Testis (tissue), 3 donors: ENCODE results near the gene NPR2. TPM values are rescaled to one million over a fixed set of nuclear protein-coding genes. Genes with fewer than 3 reads are reported as not detected.

Experiments
- DNase-seq: peaks from one replicate; pipeline ENCODE4 v3.0.0-alpha.2; 2019
- H3K27ac ChIP-seq, 2 donors: fragments of 200-600 bp; sonication (generic); one replicate each; pipeline ENCODE4 v1.5.1; 2019
- H3K27me3 ChIP-seq: fragments of 200-600 bp; sonication (generic); one replicate; pipeline ENCODE4 v1.5.1; 2019
- H3K36me3 ChIP-seq: fragments of 200-600 bp; sonication (generic); one replicate; pipeline ENCODE4 v1.5.1; 2017; ENCODE audit warnings: low read depth; ENCODE audit errors: missing control alignments
- H3K4me1 ChIP-seq: fragments of 200-600 bp; sonication (generic); one replicate; pipeline ENCODE4 v1.5.1; 2019
- H3K4me3 ChIP-seq, 2 donors: fragments of 200-600 bp; sonication (generic); one replicate each; pipeline ENCODE4 v1.5.1; 2017 to 2019
- H3K9me3 ChIP-seq: fragments of 200-600 bp; sonication (generic); one replicate; pipeline ENCODE4 v1.5.1; 2017
- CTCF ChIP-seq, 3 experiments: fragments of 450-650 bp in 2 of 3; fragments of 200-600 bp in 1 of 3; sonication (generic) in 1 of 3; IDR thresholded peaks; one replicate each; pipeline ENCODE4 v1.5.1; 2016 to 2019; ENCODE audit warnings: antibody characterized with exemption in 3 of 3, mild to moderate bottlenecking in 2 of 3, moderate library complexity in 1 of 3
- POLR2A ChIP-seq: fragments of 450-650 bp; IDR thresholded peaks from one replicate; pipeline ENCODE4 v1.6.1; 2017; ENCODE audit warnings: antibody characterized with exemption, mild to moderate bottlenecking, moderate library complexity
- WGBS, 2 donors: methylation state at CpG; one replicate each; pipeline ENCODE4 v1.1.5; 2018; 5-methylcytosine and 5-hydroxymethylcytosine counted together
- intact Hi-C: fragments of 100-400 bp; cut with DNase I; formaldehyde crosslinking; loops from one replicate; pipeline ENCODE4 v1.15.1; 2023; ENCODE audit warnings: low total_unique reads
- polyA plus RNA-seq: library from polyadenylated mRNA; stranded (reverse); fragments of 350-450 nt; fragmentation: Illumina TruSeq; extraction: RNeasy Lipid Tissue Mini Kit (QIAGEN cat#74804); gene quantifications from one replicate; pipeline ENCODE4 v1.2.3, GENCODE V29; 2014; ENCODE audit warnings: low read depth, low replicate concordance; ENCODE audit not compliant: insufficient read depth
- total RNA-seq, 2 donors: library from RNA; depleted of rRNA; stranded (reverse); fragments of >200 nt; gene quantifications; one replicate each; pipeline ENCODE4 v1.2.3, GENCODE V29; 2016

Gene NPR2
- total and polyA plus RNA-seq, 3 donors from 2014 or later = 16.1 to 23.4 (median 18.5) TPM

- Histone ChIP-seq H3K27me3 (no peaks in the 10 kb centered on the region), H3K36me3 (no peaks in the 10 kb centered on the region), H3K4me3 (no peak overlapping the region), H3K27ac (no peak overlapping the region), H3K4me1 (peaks cover under 1% of the 10 kb centered on the region), H3K9me3 (no peaks in the 10 kb centered on the region)
- DNase-seq = no peak
- intact Hi-C loops = no loop called here
- 94 to 98% methylated on average over 8 of the region's 8 CpGs for WGBS, 2 donors
- TF ChIP-seq CTCF (IDR thresholded peaks at IDR 0.05) (no peak), POLR2A (no peak)
Measured at GRCh38 chr9:35806101-35806500, 14.7 kb downstream of the NPR2 start.

GRCh38 chr9:35808433-35808832 lies 17.0 kb downstream of the NPR2 start:
- TF ChIP-seq POLR2A (no peak), CTCF (IDR thresholded peaks at IDR 0.05) (no peak)
- 83 to 94% methylated on average over 9 of the region's 9 CpGs for WGBS, 2 donors

GRCh38 chr9:35810122-35810521 lies 18.7 kb downstream of the NPR2 start:
- no peak overlapping the region for H3K4me3 ChIP-seq
- H3K9me3 ChIP-seq = no peaks in the 10 kb centered on the region
- no peaks in the 10 kb centered on the region for H3K27me3 ChIP-seq
- H3K36me3 ChIP-seq = no peaks in the 10 kb centered on the region
- intact Hi-C loops = loop anchor here (10.0 kb wide), 1 partner anchor 75 kb away; the partner anchor contains the start of genes CREB3 and TLN1
- peaks cover 26% of the 10 kb centered on the region for H3K4me1 ChIP-seq
- 93% methylated on average over 7 of the region's 7 CpGs for WGBS, 2 donors
- no peak for TF ChIP-seq POLR2A
- TF ChIP-seq CTCF (IDR thresholded peaks at IDR 0.05) = no peak
- DNase-seq = no peak
- H3K27ac ChIP-seq = no peak overlapping the region

More at GRCh38 chr9:35808433-35808832, 17.0 kb downstream of the NPR2 start:
- H3K9me3 ChIP-seq = no peaks in the 10 kb centered on the region
- no peaks in the 10 kb centered on the region for H3K27me3 ChIP-seq
- DNase-seq = no peak
- no peak overlapping the region for H3K4me3 ChIP-seq
- peaks cover 17% of the 10 kb centered on the region for H3K4me1 ChIP-seq
- intact Hi-C loops = no loop called here
- H3K27ac ChIP-seq = no peak overlapping the region
- H3K36me3 ChIP-seq = no peaks in the 10 kb centered on the region

GRCh38 chr9:35811381-35812024 lies 20.1 kb downstream of the NPR2 start:
- no peak for DNase-seq
- intact Hi-C loops = loop anchor here (10.0 kb wide), 1 partner anchor 77 kb away; the partner anchor contains the start of genes CREB3 and TLN1

More at GRCh38 chr9:35811381-35812024, 20.1 kb downstream of the NPR2 start:
- peaks cover 26% of the 10 kb centered on the region for H3K4me1 ChIP-seq
- no peaks in the 10 kb centered on the region for H3K9me3 ChIP-seq
- 5 to 8% methylated on average over 12 of the region's 12 CpGs for WGBS, 2 donors
- TF ChIP-seq CTCF (IDR thresholded peaks at IDR 0.05) = no peak
- no peak for TF ChIP-seq POLR2A
- no peak overlapping the region for H3K27ac ChIP-seq
- H3K36me3 ChIP-seq = no peaks in the 10 kb centered on the region
- H3K4me3 ChIP-seq = peak overlapping the region; percentile 59 to 64
- no peaks in the 10 kb centered on the region for H3K27me3 ChIP-seq
